ENCODE measurements around the gene ZNF576.
A peak's percentile ranks its signal among the peaks of the same experiment; 100 is the strongest.
"Not testable (repeated sequence)": the region's sequence is repeated elsewhere in the genome, so short reads cannot be mapped to it uniquely, and the experiment has no call there.

Gene ZNF576

DNA sequence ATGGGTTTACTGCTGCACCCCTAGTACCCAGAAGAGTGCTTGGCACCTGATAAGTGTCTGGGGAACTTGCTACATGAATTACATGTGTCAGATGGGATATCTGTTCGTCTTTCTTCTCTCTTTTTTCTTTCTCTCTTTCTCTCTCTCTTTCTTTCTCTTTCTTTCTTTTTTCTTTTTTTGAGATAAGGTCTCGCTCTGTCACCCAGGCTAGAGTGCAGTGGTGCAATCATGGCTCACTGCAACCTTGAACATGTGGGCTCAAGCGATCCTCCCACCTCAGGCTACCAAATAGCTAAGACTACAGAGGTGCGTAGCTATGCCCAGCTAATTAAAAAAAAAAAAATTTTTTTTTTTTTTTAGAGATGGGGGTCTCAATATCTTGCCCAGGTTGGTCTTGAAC is 37.1 kb downstream of the ZNF576 start:
- no peak overlapping the region for H3K27ac ChIP-seq (ENCODE audit: low read depth, low read length)
- no peaks in the 10 kb centered on the region for H3K36me3 ChIP-seq (ENCODE audit: control insufficient read depth, insufficient read depth, low read length)
- H3K4me3 ChIP-seq (ENCODE audit: low read depth, low read length) = no peak overlapping the region
- no peaks in the 10 kb centered on the region for H3K9me3 ChIP-seq (ENCODE audit: control insufficient read depth, insufficient read depth, low read depth, low read length)
- peaks cover 14% of the 10 kb centered on the region for H3K4me1 ChIP-seq (ENCODE audit: control insufficient read depth, insufficient read depth, low read length)
- peaks cover 39% of the 10 kb centered on the region for H3K27me3 ChIP-seq (ENCODE audit: control insufficient read depth, insufficient read depth, low read length)
- no peak overlapping the region for H3K9ac ChIP-seq (ENCODE audit: low read length)

DNA sequence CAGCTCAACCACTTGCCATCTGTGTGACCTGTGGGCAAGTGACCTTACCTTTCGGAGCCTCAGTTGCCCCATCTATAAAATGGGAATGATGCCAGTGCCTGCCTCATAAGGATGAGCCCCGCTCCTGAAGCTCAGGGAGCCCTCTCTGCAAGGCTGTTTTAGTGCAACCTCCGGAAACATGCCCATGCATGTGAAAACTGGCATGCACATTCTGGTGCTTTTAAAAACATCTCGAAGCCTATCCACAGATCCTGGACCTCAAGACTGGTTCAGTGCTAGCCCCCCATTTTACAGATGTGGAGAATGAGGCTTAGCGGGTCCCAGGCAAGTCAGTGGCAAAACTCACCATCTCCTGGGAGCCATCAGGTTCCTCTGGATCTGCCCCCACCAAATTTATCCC is 37.7 kb downstream of the ZNF576 start:
- no peak overlapping the region for H3K4me3 ChIP-seq (ENCODE audit: low read depth, low read length)
- H3K9me3 ChIP-seq (ENCODE audit: control insufficient read depth, insufficient read depth, low read depth, low read length) = no peaks in the 10 kb centered on the region
- peaks cover 42% of the 10 kb centered on the region for H3K27me3 ChIP-seq (ENCODE audit: control insufficient read depth, insufficient read depth, low read length)
- no peaks in the 10 kb centered on the region for H3K36me3 ChIP-seq (ENCODE audit: control insufficient read depth, insufficient read depth, low read length)
- H3K9ac ChIP-seq (ENCODE audit: low read length) = no peak overlapping the region
- H3K27ac ChIP-seq (ENCODE audit: low read depth, low read length) = no peak overlapping the region
- peaks cover 19% of the 10 kb centered on the region for H3K4me1 ChIP-seq (ENCODE audit: control insufficient read depth, insufficient read depth, low read length)

DNA sequence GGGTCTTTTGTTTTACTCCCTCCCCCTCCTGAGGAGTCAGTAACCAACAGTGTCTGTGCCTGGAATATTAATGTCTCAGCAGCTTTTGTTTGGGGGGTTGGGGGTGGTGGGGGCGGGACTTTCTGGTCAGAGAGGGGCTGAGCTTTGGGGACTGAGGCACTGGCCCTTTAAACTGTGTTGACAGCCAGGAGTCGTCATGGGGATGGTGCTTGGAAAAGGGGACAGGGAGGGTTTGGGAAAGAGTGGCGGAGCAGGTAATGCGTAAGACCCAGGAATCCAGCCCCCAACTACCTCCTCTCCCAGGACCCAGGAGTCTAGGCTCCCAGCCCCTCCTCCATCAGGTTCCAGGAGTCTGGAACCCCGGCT is 38.1 kb downstream of the ZNF576 start:
- peak overlapping the region; percentile 79 for H3K9ac ChIP-seq (ENCODE audit: low read length)
- H3K9me3 ChIP-seq (ENCODE audit: control insufficient read depth, insufficient read depth, low read depth, low read length) = no peaks in the 10 kb centered on the region

DNA sequence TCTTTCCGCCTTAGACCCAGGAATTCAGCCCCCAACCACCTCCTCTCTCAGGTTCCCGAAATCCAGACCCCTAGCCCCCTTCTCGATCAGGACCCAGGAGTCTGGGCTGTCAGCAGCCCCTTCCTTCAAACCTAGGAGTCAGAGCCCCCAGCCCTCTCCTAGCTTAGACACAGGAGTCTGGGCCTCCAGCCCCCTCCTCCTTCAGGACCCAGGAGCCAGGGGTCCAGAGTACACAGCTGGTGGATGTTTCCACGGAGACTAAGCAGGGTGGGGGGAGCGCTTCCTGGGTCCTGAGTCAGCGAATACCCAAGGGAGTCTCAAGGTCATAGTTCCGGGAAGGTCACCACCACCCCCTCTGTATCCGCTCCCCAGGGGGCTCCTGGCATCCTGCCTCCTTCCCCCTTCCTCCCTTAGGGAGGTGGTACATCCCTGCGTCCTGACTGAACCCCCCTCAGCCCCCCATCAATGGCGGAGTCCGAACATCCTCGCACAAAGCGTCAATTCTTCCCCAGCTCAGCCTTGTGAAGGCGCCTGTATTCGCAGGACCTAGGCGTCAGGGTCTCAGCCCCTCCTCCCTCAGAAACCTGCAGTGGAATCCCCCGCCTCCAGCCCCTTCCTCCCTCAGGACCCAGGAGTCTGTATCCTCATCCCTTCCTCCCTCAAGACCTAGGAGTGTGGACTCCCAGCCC is 38.6 kb downstream of the ZNF576 start:
- Histone ChIP-seq H3K9me3 (ENCODE audit: control insufficient read depth, insufficient read depth, low read depth, low read length) (no peaks in the 10 kb centered on the region), H3K27ac (ENCODE audit: low read depth, low read length) (no peak overlapping the region), H3K9ac (ENCODE audit: low read length) (peak overlapping the region; percentile 79), H3K4me1 (ENCODE audit: control insufficient read depth, insufficient read depth, low read length) (peaks cover 22% of the 10 kb centered on the region), H3K36me3 (ENCODE audit: control insufficient read depth, insufficient read depth, low read length) (no peaks in the 10 kb centered on the region), H3K27me3 (ENCODE audit: control insufficient read depth, insufficient read depth, low read length) (peaks cover 48% of the 10 kb centered on the region), H3K4me3 (ENCODE audit: low read depth, low read length) (peak overlapping the region; percentile 68)

More for the DNA sequence above, 38.1 kb downstream of the ZNF576 start:
- Histone ChIP-seq H3K27me3 (ENCODE audit: control insufficient read depth, insufficient read depth, low read length) (peaks cover 45% of the 10 kb centered on the region), H3K4me1 (ENCODE audit: control insufficient read depth, insufficient read depth, low read length) (peaks cover 22% of the 10 kb centered on the region), H3K36me3 (ENCODE audit: control insufficient read depth, insufficient read depth, low read length) (no peaks in the 10 kb centered on the region), H3K4me3 (ENCODE audit: low read depth, low read length) (peak overlapping the region; percentile 68), H3K27ac (ENCODE audit: low read depth, low read length) (no peak overlapping the region)

DNA sequence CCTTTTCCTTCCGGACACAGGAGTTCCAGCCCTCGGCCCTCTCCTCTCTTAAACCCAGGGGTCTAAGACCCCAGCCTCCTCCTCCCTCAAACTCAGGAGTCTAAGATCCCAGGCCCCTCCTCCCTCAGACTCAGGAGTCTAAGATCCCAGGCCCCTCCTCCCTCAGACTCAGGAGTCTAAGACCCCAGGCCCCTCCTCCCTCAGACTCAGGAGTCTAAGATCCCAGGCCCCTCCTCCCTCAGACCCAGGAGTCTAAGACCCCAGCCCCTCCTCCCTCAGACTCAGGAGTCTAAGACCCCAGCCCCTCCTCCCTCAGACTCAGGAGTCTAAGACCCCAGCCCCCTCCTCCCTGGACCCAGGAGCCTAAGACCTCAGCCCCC is 39.2 kb downstream of the ZNF576 start:
- Histone ChIP-seq H3K4me1 (ENCODE audit: control insufficient read depth, insufficient read depth, low read length) (peaks cover 22% of the 10 kb centered on the region), H3K9ac (ENCODE audit: low read length) (peak overlapping the region; percentile 79), H3K27me3 (ENCODE audit: control insufficient read depth, insufficient read depth, low read length) (peaks cover 53% of the 10 kb centered on the region), H3K4me3 (ENCODE audit: low read depth, low read length) (peak overlapping the region; percentile 68)
- H3K9me3 ChIP-seq (ENCODE audit: control insufficient read depth, insufficient read depth, low read depth, low read length); H3K27ac ChIP-seq (ENCODE audit: low read depth, low read length); H3K36me3 ChIP-seq (ENCODE audit: control insufficient read depth, insufficient read depth, low read length): not testable (repeated sequence)

DNA sequence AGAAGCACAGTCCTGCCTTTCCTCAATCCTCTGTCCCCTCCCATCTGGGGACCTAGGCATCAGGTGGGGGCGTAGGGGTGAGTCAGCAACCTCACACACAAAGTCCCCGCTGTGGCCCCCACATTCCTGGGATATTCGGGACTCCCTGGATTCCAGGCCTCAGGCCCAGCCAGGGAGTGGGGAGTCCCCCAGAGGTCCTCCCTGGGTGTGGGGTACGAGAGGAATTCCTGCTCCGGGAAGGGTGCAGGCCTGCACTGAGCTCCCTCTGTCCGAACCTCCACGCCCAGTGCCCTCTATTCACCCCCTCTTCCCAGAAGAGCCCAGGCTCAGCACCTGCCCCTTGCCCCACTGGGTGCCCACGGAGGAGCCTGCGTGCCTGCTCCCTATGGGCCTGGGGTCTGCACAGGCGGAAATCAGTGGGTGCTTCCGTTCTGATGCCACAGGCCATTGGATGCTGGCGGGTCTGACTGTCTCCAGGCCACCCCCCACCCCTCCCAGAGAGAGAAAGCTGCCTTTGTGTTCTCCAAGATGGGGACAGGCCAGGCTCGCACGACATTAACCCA is 39.8 kb downstream of the ZNF576 start:
- peak overlapping the region; percentile 26 for H3K4me3 ChIP-seq (ENCODE audit: low read depth, low read length)
- H3K9ac ChIP-seq (ENCODE audit: low read length) = no peak overlapping the region
- H3K4me1 ChIP-seq (ENCODE audit: control insufficient read depth, insufficient read depth, low read length) = peaks cover 22% of the 10 kb centered on the region
- no peaks in the 10 kb centered on the region for H3K36me3 ChIP-seq (ENCODE audit: control insufficient read depth, insufficient read depth, low read length)
- no peak overlapping the region for H3K27ac ChIP-seq (ENCODE audit: low read depth, low read length)
- peaks cover 58% of the 10 kb centered on the region for H3K27me3 ChIP-seq (ENCODE audit: control insufficient read depth, insufficient read depth, low read length)
- H3K9me3 ChIP-seq (ENCODE audit: control insufficient read depth, insufficient read depth, low read depth, low read length) = no peaks in the 10 kb centered on the region

DNA sequence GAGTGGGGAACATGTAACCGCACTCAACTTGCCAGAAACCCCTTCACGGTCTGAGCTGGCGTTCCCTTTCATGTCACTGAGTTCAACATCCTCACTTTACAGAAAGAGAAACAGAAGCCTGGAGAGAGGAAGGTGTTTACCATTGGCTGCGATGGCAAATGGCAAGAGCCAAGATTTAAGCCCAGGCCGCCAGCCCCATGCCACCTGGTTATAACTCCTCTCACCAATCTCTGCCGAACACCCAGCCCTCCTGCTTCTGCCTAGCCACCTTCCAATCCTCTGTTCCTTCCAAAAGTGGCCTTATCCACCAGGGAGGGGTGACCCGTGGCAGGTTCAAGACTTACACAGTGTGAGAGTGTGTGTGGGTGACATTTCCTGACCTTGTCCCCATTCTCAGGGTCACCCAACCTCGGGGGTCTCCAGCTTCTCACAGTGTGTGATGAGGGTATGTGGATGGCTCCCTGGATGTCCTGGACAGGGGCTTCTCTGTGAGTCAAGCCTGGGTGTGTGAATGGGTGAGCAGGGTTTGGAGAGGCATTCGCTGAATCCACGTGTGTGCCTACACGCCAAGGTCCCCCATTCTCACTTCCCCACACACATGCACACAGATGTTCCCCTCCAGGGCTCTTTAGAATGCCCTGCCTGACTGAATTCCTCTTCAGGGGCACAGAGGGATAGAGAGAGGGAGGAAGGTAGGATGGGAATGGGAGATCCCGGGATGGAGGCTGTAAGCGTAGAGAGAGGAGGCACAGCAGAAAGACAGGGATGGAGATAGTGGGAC is 42.0 kb downstream of the ZNF576 start:
- Histone ChIP-seq H3K9ac (ENCODE audit: low read length) (no peak overlapping the region), H3K4me1 (ENCODE audit: control insufficient read depth, insufficient read depth, low read length) (peaks cover 22% of the 10 kb centered on the region), H3K36me3 (ENCODE audit: control insufficient read depth, insufficient read depth, low read length) (no peaks in the 10 kb centered on the region), H3K9me3 (ENCODE audit: control insufficient read depth, insufficient read depth, low read depth, low read length) (no peaks in the 10 kb centered on the region), H3K27ac (ENCODE audit: low read depth, low read length) (no peak overlapping the region), H3K27me3 (ENCODE audit: control insufficient read depth, insufficient read depth, low read length) (peaks cover 66% of the 10 kb centered on the region), H3K4me3 (ENCODE audit: low read depth, low read length) (peak overlapping the region; percentile 77)

DNA sequence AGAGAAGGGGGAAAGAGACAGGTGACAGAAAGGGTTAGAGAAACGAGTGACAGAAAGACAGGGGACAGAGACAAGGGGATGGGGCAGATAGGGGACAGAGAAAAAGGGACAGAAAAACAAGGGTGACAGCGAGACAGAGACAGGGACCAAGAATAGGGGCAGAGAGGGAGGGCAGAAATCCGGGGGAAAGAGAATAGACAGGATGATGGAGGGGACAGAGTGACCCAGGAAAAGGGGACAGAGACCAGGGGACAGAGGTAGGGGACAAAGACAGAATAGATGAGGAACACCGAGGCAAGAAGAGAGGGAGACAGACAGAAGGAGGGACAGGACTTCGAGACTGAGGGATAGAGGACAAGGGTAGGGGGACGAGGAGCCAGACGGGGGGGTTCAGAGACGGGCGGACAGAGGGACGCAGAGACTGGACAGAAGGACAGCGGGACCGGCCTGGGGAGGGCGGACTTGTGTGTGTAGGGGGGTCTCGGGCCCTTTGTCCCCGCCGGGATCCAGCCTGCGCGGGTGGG is 42.7 kb downstream of the ZNF576 start:
- peaks cover 63% of the 10 kb centered on the region for H3K27me3 ChIP-seq (ENCODE audit: control insufficient read depth, insufficient read depth, low read length)
- no peaks in the 10 kb centered on the region for H3K9me3 ChIP-seq (ENCODE audit: control insufficient read depth, insufficient read depth, low read depth, low read length)
- H3K4me3 ChIP-seq (ENCODE audit: low read depth, low read length) = peak overlapping the region; percentile 77
- no peaks in the 10 kb centered on the region for H3K36me3 ChIP-seq (ENCODE audit: control insufficient read depth, insufficient read depth, low read length)
- H3K4me1 ChIP-seq (ENCODE audit: control insufficient read depth, insufficient read depth, low read length) = peaks cover 22% of the 10 kb centered on the region
- H3K9ac ChIP-seq (ENCODE audit: low read length) = peak overlapping the region; percentile 38
- H3K27ac ChIP-seq (ENCODE audit: low read depth, low read length) = no peak overlapping the region

DNA sequence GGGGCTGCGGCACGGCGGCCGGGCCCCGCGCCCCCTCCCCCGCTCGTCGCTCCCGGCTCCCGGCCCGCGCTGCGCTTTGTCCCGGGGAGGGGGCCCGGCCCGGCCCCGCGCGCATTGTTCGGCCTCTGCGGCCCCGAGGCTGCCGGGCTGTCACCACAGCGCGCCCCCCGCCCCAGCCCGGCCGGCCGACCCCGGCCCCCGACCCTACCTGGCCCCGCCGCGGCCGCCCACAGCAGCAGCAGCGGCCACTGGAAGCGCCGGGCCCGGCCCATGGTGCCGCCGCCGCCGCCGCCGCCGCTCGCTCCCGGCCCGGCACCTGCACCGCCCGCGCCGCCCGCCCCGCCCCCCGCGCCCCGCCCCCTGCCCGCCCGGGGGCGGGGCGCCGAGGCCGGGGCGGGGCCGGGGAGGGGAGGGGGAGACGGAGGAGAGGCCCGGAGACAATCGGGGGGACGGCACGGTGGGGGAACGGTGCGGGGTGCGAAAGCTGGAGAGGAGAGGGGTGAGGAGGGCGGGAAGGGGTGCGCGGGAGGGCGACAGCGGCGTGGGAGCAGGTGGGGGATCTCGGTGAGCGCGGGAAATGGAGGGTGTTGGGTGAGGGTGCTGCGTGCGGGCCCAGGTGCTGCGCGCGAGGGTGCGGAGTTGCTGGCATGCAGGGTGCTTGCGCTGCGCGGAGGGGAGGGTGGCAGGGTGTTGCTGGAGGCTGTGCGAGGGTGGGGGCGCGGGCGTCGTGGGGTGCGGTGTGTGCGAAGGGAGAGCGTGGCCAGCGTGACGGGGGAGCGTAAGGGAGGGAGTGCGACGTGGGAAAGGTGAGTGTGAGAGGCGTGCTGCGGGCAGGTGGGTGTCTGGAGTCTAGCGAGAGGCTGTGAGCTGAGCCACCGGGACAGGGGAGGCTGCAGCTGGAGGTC is 43.4 kb downstream of the ZNF576 start, which contains the start of gene CADM4:
TSS of gene CADM4 (minus strand) at position 332 of the 905 bp plus-strand sequence. CDS start at position 272, 60 bp downstream.
- Histone ChIP-seq H3K9me3 (ENCODE audit: control insufficient read depth, insufficient read depth, low read depth, low read length) (no peaks in the 10 kb centered on the region), H3K27ac (ENCODE audit: low read depth, low read length) (no peak within 1 kb of the TSS), H3K9ac (ENCODE audit: low read length) (peak within 1 kb of the TSS; percentile 38), H3K4me3 (ENCODE audit: low read depth, low read length) (peak within 1 kb of the TSS; percentile 89), H3K27me3 (ENCODE audit: control insufficient read depth, insufficient read depth, low read length) (peaks cover 61% of the 10 kb centered on the region), H3K36me3 (ENCODE audit: control insufficient read depth, insufficient read depth, low read length) (no peaks in the 10 kb centered on the region), H3K4me1 (ENCODE audit: control insufficient read depth, insufficient read depth, low read length) (peaks cover 19% of the 10 kb centered on the region)

DNA sequence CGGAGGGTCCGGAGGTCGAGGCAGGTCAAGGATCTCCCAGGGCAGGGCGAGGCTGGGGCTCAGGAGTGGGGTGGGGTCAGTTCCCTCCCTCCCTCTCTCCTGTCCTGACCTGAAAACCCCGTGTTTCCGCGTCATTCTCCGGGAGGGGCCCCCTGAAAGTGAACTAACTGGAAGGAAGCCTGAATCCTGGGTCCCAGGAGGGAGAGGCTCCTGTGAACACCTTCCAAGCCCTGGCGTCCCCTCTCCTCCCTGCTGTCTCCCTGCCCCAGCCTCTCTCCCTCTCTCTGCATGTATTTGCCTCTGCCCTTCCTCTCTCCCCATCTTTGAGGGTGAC is 44.0 kb downstream of the ZNF576 start:
- Histone ChIP-seq H3K27ac (ENCODE audit: low read depth, low read length) (no peak overlapping the region), H3K9ac (ENCODE audit: low read length) (no peak overlapping the region), H3K4me1 (ENCODE audit: control insufficient read depth, insufficient read depth, low read length) (peaks cover 16% of the 10 kb centered on the region), H3K9me3 (ENCODE audit: control insufficient read depth, insufficient read depth, low read depth, low read length) (no peaks in the 10 kb centered on the region), H3K4me3 (ENCODE audit: low read depth, low read length) (peak overlapping the region; percentile 89), H3K36me3 (ENCODE audit: control insufficient read depth, insufficient read depth, low read length) (no peaks in the 10 kb centered on the region), H3K27me3 (ENCODE audit: control insufficient read depth, insufficient read depth, low read length) (peaks cover 61% of the 10 kb centered on the region)
